Measurements from ENCODE around the gene GCC1. TPM values are rescaled to one million over a fixed set of nuclear protein-coding genes. Genes with fewer than 3 reads are reported as not detected.

GCC1 gene
- total RNA-seq, 2 experiments from 2014 or later, result 14.1 to 15.0 TPM

DNA sequence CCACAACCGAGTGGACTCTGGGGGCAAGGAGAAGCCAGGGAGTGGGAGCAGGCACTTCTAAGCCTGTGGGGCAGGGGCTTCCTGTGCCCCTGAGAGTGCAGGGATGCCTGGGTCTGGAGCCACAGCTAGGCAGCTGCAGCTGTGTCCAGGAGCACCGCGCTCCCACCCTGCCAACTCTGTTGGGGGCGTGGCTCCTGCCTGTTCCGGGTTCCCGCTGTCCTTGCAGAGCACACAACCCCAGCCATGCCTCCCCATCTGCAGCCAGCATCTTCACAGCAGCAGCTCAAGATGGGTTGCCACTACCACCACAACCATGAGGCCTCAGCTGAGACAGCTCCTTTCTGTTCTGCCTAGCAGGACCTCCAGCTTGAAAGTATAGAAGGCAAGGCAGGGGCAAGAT is 23.9 kb upstream of the GCC1 start:
- Mint-ChIP-seq H3K4me3 (no peak overlapping the region), H3K4me1 (ENCODE audit: low read depth) (no peaks in the 10 kb centered on the region), H3K36me3 (no peaks in the 10 kb centered on the region), H3K27ac (no peak overlapping the region), H3K27me3 (peaks cover 17% of the 10 kb centered on the region), H3K9me3 (peaks cover 3% of the 10 kb centered on the region)
- DNase-seq, result no peak
- CTCF ChIA-PET, result no interaction called here
- intact Hi-C loops (cut with micrococcal nuclease), result no loop called here
- POLR2A ChIA-PET, result no interaction called here

- no peaks in the 10 kb centered on the region for H3K4me1 Mint-ChIP-seq (ENCODE audit: low read depth)
- peaks cover 3% of the 10 kb centered on the region for H3K9me3 Mint-ChIP-seq
- no peak overlapping the region for H3K27ac Mint-ChIP-seq
- no peak overlapping the region for H3K4me3 Mint-ChIP-seq
- ChIA-PET CTCF (no interaction called here), POLR2A (no interaction called here)
- DNase-seq, result no peak
- H3K27me3 Mint-ChIP-seq, result peaks cover 12% of the 10 kb centered on the region
- intact Hi-C loops (cut with micrococcal nuclease), result no loop called here
- no peaks in the 10 kb centered on the region for H3K36me3 Mint-ChIP-seq
These were observed 23.1 kb upstream of the GCC1 start for GRCh38 chr7:127608446-127608845.

DNA sequence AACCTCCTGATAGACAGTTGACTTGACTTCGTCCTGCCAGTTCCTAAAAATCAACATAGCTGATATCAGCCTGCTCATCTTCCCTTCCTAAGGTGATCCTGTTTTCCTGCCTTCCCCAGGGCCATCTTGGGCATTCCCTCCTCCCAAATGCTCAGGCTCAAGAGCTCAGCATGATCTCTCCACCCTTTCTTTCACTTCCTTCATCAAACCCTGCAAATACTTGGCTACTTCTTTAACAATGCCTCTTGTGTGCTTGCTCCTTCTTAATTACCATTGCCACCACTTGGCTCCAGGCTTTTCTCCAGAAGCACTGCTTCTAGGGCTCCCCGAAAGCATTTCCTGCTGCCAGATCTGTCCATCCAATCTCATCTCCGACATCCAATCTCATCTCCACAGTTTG is 15.5 kb upstream of the GCC1 start:
- Mint-ChIP-seq H3K9me3 (no peaks in the 10 kb centered on the region), H3K27ac (no peak overlapping the region), H3K27me3 (no peaks in the 10 kb centered on the region), H3K36me3 (no peaks in the 10 kb centered on the region), H3K4me1 (ENCODE audit: low read depth) (no peaks in the 10 kb centered on the region), H3K4me3 (no peak overlapping the region)
- intact Hi-C loops (cut with micrococcal nuclease), result no loop called here
- ChIA-PET CTCF (no interaction called here), POLR2A (no interaction called here)
- DNase-seq, result no peak

DNA sequence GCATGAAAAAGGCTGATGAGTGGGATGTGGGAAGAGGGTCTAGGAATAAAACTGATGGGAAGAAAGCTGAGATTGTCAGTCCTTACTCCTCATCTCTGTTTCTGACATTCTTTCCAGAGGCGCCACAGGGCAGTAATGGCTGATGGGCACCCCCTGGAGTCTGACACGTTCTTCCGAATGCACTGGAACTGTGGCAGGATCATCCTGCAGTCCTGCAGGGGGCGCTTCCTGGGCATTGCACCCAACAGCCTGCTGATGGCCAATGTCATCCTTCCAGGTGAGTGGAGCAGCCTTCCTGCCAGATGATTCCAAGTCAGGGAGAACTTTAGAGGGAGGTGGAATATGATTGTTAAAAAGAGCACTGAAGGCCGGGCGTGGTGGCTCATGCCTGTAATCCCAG is 12.9 kb upstream of the GCC1 start:
- ChIA-PET CTCF (no interaction called here), POLR2A (no interaction called here)
- intact Hi-C loops (cut with micrococcal nuclease), result no loop called here
- H3K27me3 Mint-ChIP-seq, result no peaks in the 10 kb centered on the region
- peak; percentile 20 for DNase-seq
- H3K36me3 Mint-ChIP-seq, result no peaks in the 10 kb centered on the region
- H3K4me3 Mint-ChIP-seq, result no peak overlapping the region
- H3K4me1 Mint-ChIP-seq (ENCODE audit: low read depth), result no peaks in the 10 kb centered on the region
- no peak overlapping the region for H3K27ac Mint-ChIP-seq
- H3K9me3 Mint-ChIP-seq, result no peaks in the 10 kb centered on the region

DNA sequence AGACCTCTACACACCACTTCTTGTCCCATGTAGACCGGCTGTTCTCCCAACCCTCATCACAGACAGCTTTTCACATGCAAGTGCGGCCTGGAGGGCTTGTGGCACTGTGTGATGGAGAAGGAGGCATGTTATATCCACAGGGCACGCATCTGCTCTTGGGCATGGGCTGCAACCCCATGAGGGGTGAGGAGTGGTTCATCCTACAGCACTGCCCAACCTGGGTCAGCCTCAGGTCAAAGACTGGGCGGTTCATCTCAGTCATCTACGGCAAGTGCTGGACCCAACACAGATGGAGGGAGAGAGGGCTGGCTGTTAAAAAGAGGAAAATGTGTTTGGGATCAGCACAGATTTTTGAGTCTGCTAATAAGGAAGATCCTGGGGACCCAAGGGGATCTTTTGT is 10.3 kb upstream of the GCC1 start:
- peaks cover 9% of the 10 kb centered on the region for H3K36me3 Mint-ChIP-seq
- intact Hi-C loops (cut with micrococcal nuclease), result no loop called here
- H3K27me3 Mint-ChIP-seq, result no peaks in the 10 kb centered on the region
- ChIA-PET CTCF (no interaction called here), POLR2A (no interaction called here)
- H3K9me3 Mint-ChIP-seq, result no peaks in the 10 kb centered on the region
- no peak for DNase-seq
- H3K4me1 Mint-ChIP-seq (ENCODE audit: low read depth), result no peaks in the 10 kb centered on the region
- no peak overlapping the region for H3K27ac Mint-ChIP-seq
- no peak overlapping the region for H3K4me3 Mint-ChIP-seq

- H3K9me3 Mint-ChIP-seq, result no peaks in the 10 kb centered on the region
- no peaks in the 10 kb centered on the region for H3K27me3 Mint-ChIP-seq
- H3K4me1 Mint-ChIP-seq (ENCODE audit: low read depth), result peaks cover 6% of the 10 kb centered on the region
- DNase-seq, result no peak
- ChIA-PET POLR2A (no interaction called here), CTCF (no interaction called here)
- H3K27ac Mint-ChIP-seq, result no peak overlapping the region
- intact Hi-C loops (cut with micrococcal nuclease), result no loop called here
- H3K36me3 Mint-ChIP-seq, result peaks cover 16% of the 10 kb centered on the region
- H3K4me3 Mint-ChIP-seq, result no peak overlapping the region
These were observed 9.1 kb upstream of the GCC1 start for GRCh38 chr7:127594490-127594889.

GRCh38 chr7:127592550-127592949 is 7.2 kb upstream of the GCC1 start:
- peaks cover 16% of the 10 kb centered on the region for H3K36me3 Mint-ChIP-seq
- no peaks in the 10 kb centered on the region for H3K9me3 Mint-ChIP-seq
- H3K4me3 Mint-ChIP-seq, result no peak overlapping the region
- ChIA-PET CTCF (no interaction called here), POLR2A (no interaction called here)
- no peaks in the 10 kb centered on the region for H3K27me3 Mint-ChIP-seq
- DNase-seq, result no peak
- H3K4me1 Mint-ChIP-seq (ENCODE audit: low read depth), result peaks cover 11% of the 10 kb centered on the region
- intact Hi-C loops (cut with micrococcal nuclease), result no loop called here
- no peak overlapping the region for H3K27ac Mint-ChIP-seq

GRCh38 chr7:127591591-127591990 is 6.2 kb upstream of the GCC1 start:
- H3K27ac Mint-ChIP-seq, result no peak overlapping the region
- CTCF ChIA-PET, result no interaction called here

GRCh38 chr7:127591189-127591588 is 5.8 kb upstream of the GCC1 start:
- intact Hi-C loops (cut with micrococcal nuclease), result no loop called here

More at GRCh38 chr7:127591591-127591990, 6.2 kb upstream of the GCC1 start:
- intact Hi-C loops (cut with micrococcal nuclease), result no loop called here
- no peak for DNase-seq
- Mint-ChIP-seq H3K4me1 (ENCODE audit: low read depth) (peaks cover 15% of the 10 kb centered on the region), H3K27me3 (no peaks in the 10 kb centered on the region), H3K9me3 (no peaks in the 10 kb centered on the region), H3K36me3 (peaks cover 16% of the 10 kb centered on the region), H3K4me3 (no peak overlapping the region)
- POLR2A ChIA-PET, result no interaction called here

DNA sequence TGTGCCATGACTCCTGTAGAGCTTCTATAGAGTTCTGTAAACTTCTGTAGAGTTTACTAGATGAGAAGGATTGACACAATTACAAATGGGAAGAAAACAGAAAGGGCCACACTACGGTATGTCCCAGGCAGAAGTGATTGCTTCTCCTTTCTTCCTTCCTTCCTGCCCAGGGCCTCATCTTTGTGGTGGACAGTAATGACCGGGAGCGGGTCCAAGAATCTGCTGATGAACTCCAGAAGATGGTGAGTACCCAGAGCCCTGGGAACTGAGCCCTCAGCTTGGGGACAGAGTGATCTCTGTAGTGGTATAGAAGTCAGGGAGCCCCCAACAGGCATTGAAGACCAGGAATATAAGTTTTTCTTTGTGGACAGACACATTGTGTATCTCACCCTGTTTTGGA is 4.5 kb upstream of the GCC1 start:
- Mint-ChIP-seq H3K27me3 (no peaks in the 10 kb centered on the region), H3K36me3 (peaks cover 16% of the 10 kb centered on the region), H3K9me3 (no peaks in the 10 kb centered on the region), H3K4me1 (ENCODE audit: low read depth) (peaks cover 24% of the 10 kb centered on the region), H3K4me3 (peak overlapping the region; percentile 85), H3K27ac (no peak overlapping the region)
- CTCF ChIA-PET, result interaction anchor here (1.2 kb wide), 1 partner anchor 242 kb away, joined by 3 read pairs; no protein-coding TSS in a partner anchor
- DNase-seq, result no peak
- intact Hi-C loops (cut with micrococcal nuclease), result loop anchor here (2.0 to 10.0 kb wide), 4 partner anchors 197 to 615 kb away; partner anchors contain the start of genes GRM8 and ZNF800
- POLR2A ChIA-PET, result no interaction called here

More at GRCh38 chr7:127591189-127591588, 5.8 kb upstream of the GCC1 start:
- no peak overlapping the region for H3K4me3 Mint-ChIP-seq
- H3K27me3 Mint-ChIP-seq, result no peaks in the 10 kb centered on the region
- H3K36me3 Mint-ChIP-seq, result peaks cover 16% of the 10 kb centered on the region
- ChIA-PET CTCF (no interaction called here), POLR2A (no interaction called here)
- no peak for DNase-seq
- H3K27ac Mint-ChIP-seq, result no peak overlapping the region
- peaks cover 17% of the 10 kb centered on the region for H3K4me1 Mint-ChIP-seq (ENCODE audit: low read depth)
- no peaks in the 10 kb centered on the region for H3K9me3 Mint-ChIP-seq

- Mint-ChIP-seq H3K4me1 (ENCODE audit: low read depth) (peaks cover 34% of the 10 kb centered on the region), H3K27me3 (no peaks in the 10 kb centered on the region), H3K4me3 (peak overlapping the region; percentile 85), H3K27ac (peak overlapping the region; percentile 74), H3K36me3 (peaks cover 16% of the 10 kb centered on the region), H3K9me3 (no peaks in the 10 kb centered on the region)
- CTCF ChIA-PET, result interaction anchor here (1.2 kb wide), 1 partner anchor 241 kb away, joined by 3 read pairs; no protein-coding TSS in a partner anchor
- POLR2A ChIA-PET, result interaction anchor here (1.5 kb wide), 1 partner anchor 196 kb away, joined by 5 read pairs; the partner anchor contains the start of gene ZNF800
- intact Hi-C loops (cut with micrococcal nuclease), result loop anchor here (1.0 to 10.0 kb wide), 6 partner anchors 196 to 616 kb away; partner anchors contain the start of genes GRM8 and ZNF800
- DNase-seq, result peak; percentile 49
These were observed 3.5 kb upstream of the GCC1 start for GRCh38 chr7:127588697-127589482.

DNA sequence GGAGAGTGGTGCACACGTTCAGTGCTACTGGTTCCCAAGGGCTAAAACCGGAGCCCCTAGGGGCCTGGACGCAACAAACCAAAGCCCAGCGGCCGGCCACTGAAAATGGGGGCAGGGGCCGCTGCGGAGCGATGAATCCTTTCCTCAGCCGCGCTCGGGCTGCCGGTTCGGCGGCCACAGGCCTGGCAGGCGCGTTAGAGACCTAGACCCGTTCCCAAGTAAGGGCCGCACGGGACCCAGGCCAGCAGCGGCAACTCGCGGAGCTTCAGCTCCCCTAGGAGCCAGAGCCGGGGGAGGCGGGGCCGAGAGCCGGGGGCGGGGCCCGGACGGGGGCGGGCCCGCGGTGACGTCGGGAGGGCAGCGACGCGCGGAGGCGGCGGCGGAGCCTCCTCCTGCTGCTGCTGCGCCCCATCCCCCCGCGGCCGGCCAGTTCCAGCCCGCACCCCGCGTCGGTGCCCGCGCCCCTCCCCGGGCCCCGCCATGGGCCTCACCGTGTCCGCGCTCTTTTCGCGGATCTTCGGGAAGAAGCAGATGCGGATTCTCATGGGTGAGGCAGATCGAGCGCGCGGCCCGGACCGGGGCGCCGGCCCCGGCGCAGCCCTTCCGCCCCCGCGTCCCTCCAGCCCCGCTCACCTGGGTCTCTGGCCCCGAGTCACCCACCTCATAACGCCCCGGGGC is 2.8 kb upstream of the GCC1 start, which contains the start of gene ARF5:
Gene ARF5, plus strand, starts transcription at position 393 of the 678 bp plus-strand sequence. Its CDS starts 88 bp downstream, at position 481.
- DNase-seq, result peak; percentile 93
- H3K4me1 Mint-ChIP-seq (ENCODE audit: low read depth), result peaks cover 41% of the 10 kb centered on the region

More for the DNA sequence above, 2.8 kb upstream of the GCC1 start, which contains the start of gene ARF5:
- peaks cover 18% of the 10 kb centered on the region for H3K36me3 Mint-ChIP-seq
- H3K9me3 Mint-ChIP-seq, result no peaks in the 10 kb centered on the region
- peak within 1 kb of the TSS; percentile 74 for H3K27ac Mint-ChIP-seq
- ChIA-PET POLR2A (interaction anchor here (1.5 kb wide), 1 partner anchor 196 kb away, joined by 5 read pairs; the partner anchor contains the start of gene ZNF800), CTCF (no interaction called here)
- intact Hi-C loops (cut with micrococcal nuclease), result loop anchor here (1.0 to 10.0 kb wide), 6 partner anchors 195 to 617 kb away; partner anchors contain the start of genes GRM8 and ZNF800
- peak within 1 kb of the TSS; percentile 85 for H3K4me3 Mint-ChIP-seq
- no peaks in the 10 kb centered on the region for H3K27me3 Mint-ChIP-seq

All from activated CD4-positive, alpha-beta memory T cell treated with anti-CD3 and anti-CD28 coated beads for 36 hours (primary cell).